ENCODE data around the gene WDFY3. TPM values are rescaled to one million over a fixed set of nuclear protein-coding genes. Genes with fewer than 3 reads are reported as not detected.

The WDFY3 gene
- total and polyA plus RNA-seq, 2 of the 13 experiments (the other 11 are each of a cell fraction or from before 2014, with no cell fraction given) = 16.7 to 24.5 TPM

DNA sequence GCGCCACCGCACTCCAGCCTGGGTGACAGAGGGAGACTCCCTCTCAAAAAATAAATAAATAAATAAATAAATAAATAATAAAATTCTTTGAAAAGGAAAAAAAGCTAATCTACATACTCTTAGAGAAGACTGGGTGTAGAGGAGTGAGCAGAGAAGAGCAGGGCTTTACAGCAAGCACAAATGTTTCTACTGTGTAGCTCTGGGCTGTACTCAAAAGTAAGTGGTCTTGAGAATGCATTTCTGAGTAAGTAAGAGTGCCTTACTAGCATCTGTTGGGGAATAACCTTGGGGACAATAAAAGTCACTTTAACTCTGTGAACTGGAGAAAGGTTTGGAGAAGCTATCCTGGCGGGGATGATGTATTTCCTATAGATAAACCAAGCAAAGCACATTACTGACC lies 185.8 kb downstream of the WDFY3 start:
- no peak for DNase-seq (ENCODE audit: low spot score)
- no peaks in the 10 kb centered on the region for H3K4me1 ChIP-seq (ENCODE audit: insufficient read depth, low read length)
- no TSS peak for BruUV-seq (replicated peaks)
- no peak overlapping the region for H3K4me3 ChIP-seq (replicated peaks in 1 of 3; ENCODE audit: insufficient read depth in 1 of 3, low read depth in 2 of 3, low read length in 3 of 3)
- ATAC-seq = no peak
- no peak overlapping the region for H2AFZ ChIP-seq (ENCODE audit: low read length)
- H3K4me2 ChIP-seq (ENCODE audit: low read depth, low read length) = no peak overlapping the region
- no peak overlapping the region for H3K27ac ChIP-seq (ENCODE audit: extremely low read length, insufficient read depth, low read length)
- H4K20me1 ChIP-seq (ENCODE audit: insufficient read depth, low read length) = no peaks in the 10 kb centered on the region
- H3K27me3 ChIP-seq (ENCODE audit: control insufficient read depth in 1 of 2, insufficient read depth in 2 of 2, low read length in 2 of 2) = no peaks in the 10 kb centered on the region; a peak in 1 of 5 replicates
- 95% methylated on average over 3 of the region's 3 CpGs for WGBS (ENCODE audit: low lambda C conversion rate)
- TF ChIP-seq, protein P1, sequence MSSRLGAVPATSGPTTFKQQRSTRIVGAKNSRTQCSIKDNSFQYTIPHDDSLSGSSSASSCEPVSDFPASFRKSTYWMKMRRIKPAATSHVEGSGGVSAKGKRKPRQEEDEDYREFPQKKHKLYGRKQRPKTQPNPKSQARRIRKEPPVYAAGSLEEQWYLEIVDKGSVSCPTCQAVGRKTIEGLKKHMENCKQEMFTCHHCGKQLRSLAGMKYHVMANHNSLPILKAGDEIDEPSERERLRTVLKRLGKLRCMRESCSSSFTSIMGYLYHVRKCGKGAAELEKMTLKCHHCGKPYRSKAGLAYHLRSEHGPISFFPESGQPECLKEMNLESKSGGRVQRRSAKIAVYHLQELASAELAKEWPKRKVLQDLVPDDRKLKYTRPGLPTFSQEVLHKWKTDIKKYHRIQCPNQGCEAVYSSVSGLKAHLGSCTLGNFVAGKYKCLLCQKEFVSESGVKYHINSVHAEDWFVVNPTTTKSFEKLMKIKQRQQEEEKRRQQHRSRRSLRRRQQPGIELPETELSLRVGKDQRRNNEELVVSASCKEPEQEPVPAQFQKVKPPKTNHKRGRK (CRISPR knock-in tag; IDR thresholded peaks at IDR 0.05) = no peak
- FAIRE-seq = no peak
- H3K9ac ChIP-seq (ENCODE audit: insufficient read depth, low read depth, low read length) = no peak overlapping the region
- POLR2A ChIA-PET = interaction anchor here (0.7 kb wide), 1 partner anchor 1418 kb away, joined by 3 read pairs; no protein-coding TSS in a partner anchor
- CTCF ChIA-PET (ENCODE audit: low intra/inter-chr PET ratio, low total read pairs) = no interaction called here
- H3K36me3 ChIP-seq (replicated peaks in 1 of 2; ENCODE audit: control insufficient read depth in 1 of 2, insufficient read depth in 2 of 2, low read length in 2 of 2) = peaks cover 3 to 38% of the 10 kb centered on the region in 2 experiments; a peak in 4 of 5 replicates
- no peaks in the 10 kb centered on the region for H3K79me2 ChIP-seq (ENCODE audit: insufficient read depth, low read length)
- intact Hi-C loops (cut with micrococcal nuclease; ENCODE audit: unreplicated experiment) = no loop called here
- H3K9me3 ChIP-seq (ENCODE audit: low read length) = no peaks in the 10 kb centered on the region
- in situ Hi-C loops (cut with HindIII; ENCODE audit: extremely low pct_ligation_motif_present, low pct_unique_long_range_greater_than_20kb) = no loop called here

DNA sequence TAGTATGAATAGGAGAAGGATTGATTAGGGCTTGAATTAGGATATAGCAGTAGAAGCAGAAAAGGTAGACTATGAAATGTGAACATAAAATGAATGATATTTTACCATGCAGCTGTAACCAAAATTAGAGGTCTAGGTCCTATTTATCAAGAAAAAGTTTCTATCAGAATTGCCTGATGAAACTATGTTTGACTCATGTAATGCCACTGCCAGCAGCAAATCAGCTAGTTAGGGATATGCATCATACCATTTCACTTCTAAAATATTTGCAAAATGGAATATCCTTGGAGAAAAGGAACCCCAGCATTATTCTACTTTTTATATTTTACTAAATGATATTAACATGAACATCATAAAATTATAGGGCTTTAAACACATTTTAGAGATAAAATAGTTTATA lies 188.4 kb downstream of the WDFY3 start:
- H3K9ac ChIP-seq (ENCODE audit: insufficient read depth, low read depth, low read length) = no peak overlapping the region

More for the DNA sequence above, 188.4 kb downstream of the WDFY3 start:
- Histone ChIP-seq H2AFZ (ENCODE audit: low read length) (no peak overlapping the region), H3K36me3 (replicated peaks in 1 of 2; ENCODE audit: control insufficient read depth in 1 of 2, insufficient read depth in 2 of 2, low read length in 2 of 2) (peaks cover 2 to 31% of the 10 kb centered on the region in 2 experiments; a peak in 4 of 5 replicates), H3K9me3 (ENCODE audit: low read length) (no peaks in the 10 kb centered on the region), H3K79me2 (ENCODE audit: insufficient read depth, low read length) (no peaks in the 10 kb centered on the region), H4K20me1 (ENCODE audit: insufficient read depth, low read length) (no peaks in the 10 kb centered on the region), H3K4me3 (replicated peaks in 1 of 3; ENCODE audit: insufficient read depth in 1 of 3, low read depth in 2 of 3, low read length in 3 of 3) (no peak overlapping the region), H3K27ac (ENCODE audit: extremely low read length, insufficient read depth, low read length) (no peak overlapping the region), H3K4me2 (ENCODE audit: low read depth, low read length) (no peak overlapping the region), H3K27me3 (ENCODE audit: control insufficient read depth in 1 of 2, insufficient read depth in 2 of 2, low read length in 2 of 2) (no peaks in the 10 kb centered on the region; a peak in 1 of 5 replicates), H3K4me1 (ENCODE audit: insufficient read depth, low read length) (no peaks in the 10 kb centered on the region)
- BruUV-seq (replicated peaks) = no TSS peak
- in situ Hi-C loops (cut with HindIII; ENCODE audit: extremely low pct_ligation_motif_present, low pct_unique_long_range_greater_than_20kb) = no loop called here
- FAIRE-seq (no peak), ATAC-seq (no peak), DNase-seq (ENCODE audit: low spot score) (no peak)
- no peak for TF ChIP-seq ZNF747 (CRISPR knock-in tag; IDR thresholded peaks at IDR 0.05; ENCODE audit: borderline replicate concordance)
- no peak for TF ChIP-seq HDAC6 (IDR thresholded peaks at IDR 0.05; ENCODE audit: low read depth, low read length)
- TF ChIP-seq ZNF773 (CRISPR knock-in tag; IDR thresholded peaks at IDR 0.05; ENCODE audit: borderline replicate concordance) = no peak
- no peak for TF ChIP-seq ZNF264 (CRISPR knock-in tag; IDR thresholded peaks at IDR 0.05)
- no peak for TF ChIP-seq ZNF17 (CRISPR knock-in tag; IDR thresholded peaks at IDR 0.05)
- no peak for TF ChIP-seq ZNF761 (CRISPR knock-in tag; conservative IDR thresholded peaks at IDR 0.05)
- no peak for TF ChIP-seq MLLT10 (CRISPR knock-in tag; IDR thresholded peaks at IDR 0.05)
- TF ChIP-seq, protein P2, sequence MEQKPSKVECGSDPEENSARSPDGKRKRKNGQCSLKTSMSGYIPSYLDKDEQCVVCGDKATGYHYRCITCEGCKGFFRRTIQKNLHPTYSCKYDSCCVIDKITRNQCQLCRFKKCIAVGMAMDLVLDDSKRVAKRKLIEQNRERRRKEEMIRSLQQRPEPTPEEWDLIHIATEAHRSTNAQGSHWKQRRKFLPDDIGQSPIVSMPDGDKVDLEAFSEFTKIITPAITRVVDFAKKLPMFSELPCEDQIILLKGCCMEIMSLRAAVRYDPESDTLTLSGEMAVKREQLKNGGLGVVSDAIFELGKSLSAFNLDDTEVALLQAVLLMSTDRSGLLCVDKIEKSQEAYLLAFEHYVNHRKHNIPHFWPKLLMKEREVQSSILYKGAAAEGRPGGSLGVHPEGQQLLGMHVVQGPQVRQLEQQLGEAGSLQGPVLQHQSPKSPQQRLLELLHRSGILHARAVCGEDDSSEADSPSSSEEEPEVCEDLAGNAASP (CRISPR knock-in tag; IDR thresholded peaks at IDR 0.05; ENCODE audit: borderline replicate concordance) = no peak
- TF ChIP-seq ZBTB1 (CRISPR knock-in tag; IDR thresholded peaks at IDR 0.05; ENCODE audit: borderline replicate concordance) = no peak
- no peak for TF ChIP-seq HNRNPH1 (optimal IDR thresholded peaks at IDR 0.05; ENCODE audit: low read depth, low read length)
- no peak for TF ChIP-seq ZNF460 (CRISPR knock-in tag; IDR thresholded peaks at IDR 0.05; ENCODE audit: borderline replicate concordance)
- no peak for TF ChIP-seq ZNF138 (CRISPR knock-in tag; IDR thresholded peaks at IDR 0.05; ENCODE audit: low read depth)
- TF ChIP-seq ZNF256 (CRISPR knock-in tag; conservative IDR thresholded peaks at IDR 0.05) = no peak
- no peak for TF ChIP-seq KLF13 (CRISPR knock-in tag; IDR thresholded peaks at IDR 0.05)
- no peak for TF ChIP-seq ZMYM3 (CRISPR knock-in tag; IDR thresholded peaks at IDR 0.05)
- TF ChIP-seq BRD4 (CRISPR knock-in tag; IDR thresholded peaks at IDR 0.05) = no peak
- TF ChIP-seq SP5 (CRISPR knock-in tag; IDR thresholded peaks at IDR 0.05; ENCODE audit: borderline replicate concordance, low read depth) = no peak
- TF ChIP-seq GLI4 (CRISPR knock-in tag; IDR thresholded peaks at IDR 0.05; ENCODE audit: borderline replicate concordance) = no peak
- intact Hi-C loops (cut with micrococcal nuclease; ENCODE audit: unreplicated experiment) = no loop called here
- CTCF ChIA-PET (ENCODE audit: low intra/inter-chr PET ratio, low total read pairs) = no interaction called here
- POLR2A ChIA-PET = no interaction called here
